ENCODE results near the gene CCDC8.
"Not testable (repeated sequence)": the region's sequence is repeated elsewhere in the genome, so short reads cannot be mapped to it uniquely, and the experiment has no call there.

The CCDC8 gene, protein sequence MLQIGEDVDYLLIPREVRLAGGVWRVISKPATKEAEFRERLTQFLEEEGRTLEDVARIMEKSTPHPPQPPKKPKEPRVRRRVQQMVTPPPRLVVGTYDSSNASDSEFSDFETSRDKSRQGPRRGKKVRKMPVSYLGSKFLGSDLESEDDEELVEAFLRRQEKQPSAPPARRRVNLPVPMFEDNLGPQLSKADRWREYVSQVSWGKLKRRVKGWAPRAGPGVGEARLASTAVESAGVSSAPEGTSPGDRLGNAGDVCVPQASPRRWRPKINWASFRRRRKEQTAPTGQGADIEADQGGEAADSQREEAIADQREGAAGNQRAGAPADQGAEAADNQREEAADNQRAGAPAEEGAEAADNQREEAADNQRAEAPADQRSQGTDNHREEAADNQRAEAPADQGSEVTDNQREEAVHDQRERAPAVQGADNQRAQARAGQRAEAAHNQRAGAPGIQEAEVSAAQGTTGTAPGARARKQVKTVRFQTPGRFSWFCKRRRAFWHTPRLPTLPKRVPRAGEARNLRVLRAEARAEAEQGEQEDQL

DNA sequence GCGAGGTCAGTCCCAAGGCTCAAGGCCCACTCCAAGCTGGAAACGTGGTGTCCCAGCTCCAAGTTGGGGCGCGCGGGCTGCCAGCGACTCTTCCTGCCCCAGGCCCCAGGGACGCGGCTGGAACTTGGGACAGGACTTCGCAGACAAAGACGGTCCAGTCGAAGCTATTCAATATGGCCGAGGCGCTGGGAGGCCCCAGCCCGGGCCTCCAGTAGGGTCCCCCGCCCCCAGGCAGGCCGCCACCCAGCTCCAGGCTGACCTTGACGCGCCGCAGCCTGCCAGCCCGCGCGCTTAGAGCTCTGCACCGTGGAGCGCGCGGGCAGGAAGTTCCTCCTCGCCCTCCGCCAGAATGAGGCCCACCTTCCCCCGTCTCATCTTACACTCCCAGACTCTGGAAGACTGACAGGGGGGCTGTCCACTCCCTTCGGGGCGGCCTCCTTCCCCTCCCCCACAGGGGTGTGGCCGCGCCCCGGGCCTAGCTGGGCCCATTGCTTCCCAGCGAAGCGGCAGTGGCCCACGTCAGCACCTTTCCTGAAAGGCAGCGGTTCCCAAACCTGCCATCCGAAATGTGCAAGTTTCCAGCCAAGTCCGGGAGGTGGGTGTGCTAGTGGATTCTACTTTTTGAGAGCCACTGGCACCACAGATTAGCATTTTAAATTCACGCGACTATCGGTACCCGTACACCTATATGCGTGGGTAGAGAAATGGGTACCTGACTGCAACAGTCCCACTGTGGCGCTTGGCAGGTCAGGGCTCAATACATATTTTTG is at the start of gene CCDC8:
Gene CCDC8 (minus strand): TSS at position 303 of the 770 bp plus-strand sequence. CDS start 754 bp downstream, outside the sequence.
- DNase-seq (ENCODE audit: extremely low read depth in 1 of 2, low read depth in 1 of 2), result no peak

DNA sequence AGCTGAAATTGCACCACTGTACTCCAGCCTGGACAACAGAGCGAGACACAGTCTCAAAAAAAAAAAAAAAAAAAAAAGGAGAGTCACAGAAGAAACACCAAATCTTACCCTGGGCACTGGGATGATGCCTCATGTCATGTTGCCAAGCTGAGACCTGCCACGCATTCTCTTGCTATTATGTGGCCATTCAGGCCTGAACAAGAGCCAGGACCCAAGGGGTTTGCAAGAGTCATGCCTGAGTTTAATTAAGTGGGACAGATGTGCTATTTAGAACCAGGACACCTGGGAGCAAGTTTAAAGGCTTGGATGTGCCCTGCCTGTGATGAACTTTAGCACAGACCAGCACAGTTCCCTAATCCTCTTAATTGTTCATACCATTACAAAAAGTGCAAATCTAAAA is 48.2 kb upstream of the CCDC8 start:
- no peak for DNase-seq (ENCODE audit: extremely low read depth in 1 of 2, low read depth in 1 of 2)

DNA sequence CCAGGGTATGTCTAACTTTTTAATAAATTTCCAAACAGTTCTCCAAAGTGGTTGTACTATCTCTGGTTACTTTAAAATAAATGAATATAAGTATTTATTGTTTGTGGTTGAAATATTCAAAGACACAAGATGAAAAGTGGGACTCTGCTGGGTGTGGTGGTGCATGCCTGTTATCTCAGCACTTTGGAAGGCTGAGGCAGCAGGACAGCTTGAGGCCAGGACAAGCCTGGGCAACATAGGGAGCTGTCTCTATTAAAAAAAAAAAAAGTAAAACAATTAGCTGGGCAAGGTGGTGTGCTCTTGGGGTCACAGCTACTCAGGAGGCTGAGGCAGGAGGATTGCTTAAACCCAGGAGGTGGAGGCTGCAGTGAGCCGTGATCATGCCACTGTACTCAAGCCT is 47.6 kb upstream of the CCDC8 start:
- DNase-seq (ENCODE audit: extremely low read depth in 1 of 2, low read depth in 1 of 2), result no peak

DNA sequence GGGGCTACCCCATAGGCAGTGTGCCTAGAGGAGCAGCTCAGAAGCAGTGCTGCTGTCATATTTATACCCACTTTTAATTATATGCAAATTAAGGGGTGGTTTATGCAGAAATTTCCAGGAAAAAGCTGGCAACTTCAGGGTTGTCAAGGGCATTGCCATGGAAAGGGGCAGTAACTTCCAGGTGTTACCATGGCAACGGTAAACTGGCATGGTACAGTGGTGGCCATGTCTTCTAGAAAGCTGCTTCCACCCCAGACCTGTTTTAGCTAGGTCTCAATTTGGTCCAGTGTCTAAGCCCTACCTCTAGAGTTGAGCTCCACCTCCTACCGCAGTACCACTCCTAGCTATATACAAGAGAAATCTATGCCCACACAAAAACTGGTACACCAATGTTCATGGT is 46.7 kb upstream of the CCDC8 start:
- no peak for DNase-seq (ENCODE audit: extremely low read depth in 1 of 2, low read depth in 1 of 2)

DNA sequence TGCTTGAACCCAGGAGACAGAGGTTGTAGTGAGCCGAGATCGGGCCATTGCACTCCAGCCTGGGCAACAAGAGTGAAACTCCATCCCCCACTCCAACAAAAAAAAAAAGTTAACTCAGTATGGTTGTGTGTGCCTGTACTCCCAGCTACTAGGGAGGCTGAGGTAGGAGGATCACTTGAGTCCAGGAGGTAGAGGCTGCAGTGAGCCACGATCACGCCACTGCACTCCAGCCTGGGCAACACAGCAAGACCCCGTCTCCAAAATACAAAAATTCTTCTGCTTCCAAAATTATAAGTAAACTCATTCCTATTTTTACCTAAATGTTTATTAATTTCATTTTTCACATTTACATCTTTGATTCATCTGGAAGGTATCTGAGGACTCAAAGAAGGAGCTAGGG is 43.6 kb upstream of the CCDC8 start:
- DNase-seq (ENCODE audit: extremely low read depth in 1 of 2, low read depth in 1 of 2), result no peak

DNA sequence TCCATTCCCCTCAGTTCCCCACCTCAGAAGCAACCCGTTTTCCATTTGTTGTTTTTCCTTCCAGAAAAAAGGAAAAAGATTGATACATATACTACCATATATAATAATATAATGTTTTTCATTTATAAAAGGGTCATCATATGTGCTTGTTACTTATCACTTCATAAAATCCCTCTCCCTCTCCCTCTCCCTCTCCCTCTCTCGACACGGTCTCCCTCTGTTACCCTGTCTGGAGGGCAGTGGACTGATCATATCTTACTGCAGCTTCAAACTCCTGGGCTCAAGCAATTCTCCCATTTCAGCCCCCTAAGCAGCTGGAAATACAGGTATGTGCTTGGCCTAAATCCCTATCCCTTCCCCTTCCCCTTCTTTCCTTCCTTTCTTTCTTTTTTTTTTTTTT is 40.9 kb upstream of the CCDC8 start:
- DNase-seq (ENCODE audit: extremely low read depth in 1 of 2, low read depth in 1 of 2), result no peak

DNA sequence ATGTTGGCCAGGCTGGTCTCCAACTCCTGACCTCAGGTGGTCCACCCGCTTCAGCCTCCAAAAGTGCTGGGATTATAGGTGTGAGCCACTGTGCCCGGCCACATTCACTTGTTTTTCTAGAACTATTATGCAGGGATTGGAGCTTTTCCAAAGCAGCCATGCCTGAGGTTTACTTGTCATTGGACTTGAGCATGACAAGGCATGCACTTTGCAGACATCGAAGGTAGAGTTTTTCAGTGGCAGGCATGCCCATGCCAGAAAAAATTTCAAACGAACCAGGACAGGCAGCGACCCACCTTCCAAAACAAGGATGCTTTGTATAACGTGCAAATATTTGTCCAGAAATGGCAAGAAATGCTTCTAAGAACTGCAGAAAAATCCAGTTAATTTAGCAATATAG is 40.3 kb upstream of the CCDC8 start:
- DNase-seq (ENCODE audit: extremely low read depth in 1 of 2, low read depth in 1 of 2), result no peak

DNA sequence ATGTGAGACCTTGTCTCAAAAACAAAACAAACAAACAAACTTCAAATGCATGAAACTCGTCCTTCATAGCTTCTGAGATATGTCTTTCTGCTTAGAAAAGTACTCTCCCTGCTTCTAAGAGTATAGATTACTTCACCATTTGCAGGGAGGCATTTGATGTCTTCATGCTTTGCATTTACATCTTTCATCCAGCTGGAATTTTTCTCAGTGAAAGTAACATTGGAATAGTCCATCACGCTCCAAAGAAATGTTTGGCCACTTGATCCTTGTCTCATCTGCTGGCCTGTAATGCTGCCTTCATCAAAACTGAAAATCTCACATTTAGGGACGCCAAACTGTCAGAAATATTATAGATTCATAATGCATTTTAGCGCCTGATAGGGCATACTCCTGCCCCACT is 38.8 kb upstream of the CCDC8 start:
- DNase-seq (ENCODE audit: extremely low read depth in 1 of 2, low read depth in 1 of 2), result no peak

DNA sequence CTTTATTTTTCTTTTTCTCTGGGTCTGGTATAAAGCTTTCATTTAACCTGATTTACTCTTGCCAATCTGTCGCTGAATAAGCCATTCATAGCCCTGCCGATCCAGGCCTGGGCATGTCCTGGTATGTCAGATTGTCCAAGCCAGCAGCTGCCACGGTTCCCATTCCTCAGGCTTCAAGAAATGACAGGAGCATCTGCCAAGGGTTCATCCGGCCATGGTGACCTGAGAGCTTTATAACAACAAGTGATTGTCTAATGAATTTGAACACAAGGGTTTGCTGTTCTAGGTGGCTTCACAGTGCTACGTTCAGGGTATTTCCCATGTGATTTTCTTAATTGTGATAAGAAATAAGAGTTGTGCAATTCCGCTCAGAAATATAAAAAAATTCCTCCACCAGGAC is 38.0 kb upstream of the CCDC8 start:
- no peak for DNase-seq (ENCODE audit: extremely low read depth in 1 of 2, low read depth in 1 of 2)

DNA sequence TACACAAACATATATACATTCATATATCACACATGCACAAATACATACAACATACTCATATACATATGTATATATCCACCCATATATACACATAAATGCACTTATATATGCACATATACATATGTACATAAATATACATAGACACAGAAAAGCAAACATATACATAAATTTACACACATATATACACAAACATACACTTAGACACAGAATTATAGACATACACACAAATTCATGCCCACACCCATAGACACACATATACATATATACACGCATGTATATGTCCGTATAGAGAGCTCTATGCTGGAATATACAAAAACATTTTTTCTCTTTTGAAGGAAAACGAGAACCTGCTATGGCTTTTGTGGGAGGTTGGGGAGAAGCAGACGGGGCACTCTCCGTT is 37.4 kb upstream of the CCDC8 start:
- no peak for DNase-seq (ENCODE audit: extremely low read depth in 1 of 2, low read depth in 1 of 2)

DNA sequence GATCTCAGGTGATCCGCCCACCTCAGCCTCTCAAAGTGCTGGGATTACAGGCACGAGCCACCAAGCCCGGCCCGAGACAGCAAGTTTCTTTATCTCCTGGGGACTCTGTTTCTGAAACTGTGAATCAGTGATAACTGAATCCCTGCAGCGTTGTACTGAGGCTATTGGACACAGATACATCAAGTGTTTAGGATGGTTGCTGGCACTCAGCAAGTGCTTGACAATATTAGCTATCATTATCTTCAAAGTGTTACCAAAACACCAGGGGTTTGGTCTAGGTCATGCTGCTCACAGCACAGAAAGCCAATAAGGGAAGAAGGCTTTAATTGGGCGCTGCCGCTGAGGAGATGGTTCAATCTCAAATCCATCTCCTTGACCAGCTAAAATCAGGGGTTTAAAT is 35.9 kb upstream of the CCDC8 start:
- DNase-seq (ENCODE audit: extremely low read depth in 1 of 2, low read depth in 1 of 2), result no peak

DNA sequence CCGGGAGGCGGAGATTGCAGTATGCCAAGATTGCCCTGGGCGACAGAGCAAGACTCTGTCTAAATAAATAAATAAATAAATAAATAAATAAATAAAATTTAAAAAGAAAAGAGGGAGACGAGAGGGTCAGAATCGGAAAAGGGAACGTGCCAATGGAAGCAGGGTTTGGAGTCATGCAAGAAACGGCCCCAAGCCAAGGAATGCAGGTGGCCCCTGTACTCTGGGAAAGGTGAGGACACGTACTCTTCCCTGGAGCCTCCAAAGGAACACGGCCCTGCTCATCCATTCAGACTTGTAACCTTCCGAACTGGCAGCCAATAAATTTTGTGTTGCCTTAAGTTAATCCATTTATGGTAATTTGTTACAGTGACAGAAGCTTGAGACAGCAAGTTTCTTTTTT is 35.2 kb upstream of the CCDC8 start:
- DNase-seq (ENCODE audit: extremely low read depth in 1 of 2, low read depth in 1 of 2), result no peak

DNA sequence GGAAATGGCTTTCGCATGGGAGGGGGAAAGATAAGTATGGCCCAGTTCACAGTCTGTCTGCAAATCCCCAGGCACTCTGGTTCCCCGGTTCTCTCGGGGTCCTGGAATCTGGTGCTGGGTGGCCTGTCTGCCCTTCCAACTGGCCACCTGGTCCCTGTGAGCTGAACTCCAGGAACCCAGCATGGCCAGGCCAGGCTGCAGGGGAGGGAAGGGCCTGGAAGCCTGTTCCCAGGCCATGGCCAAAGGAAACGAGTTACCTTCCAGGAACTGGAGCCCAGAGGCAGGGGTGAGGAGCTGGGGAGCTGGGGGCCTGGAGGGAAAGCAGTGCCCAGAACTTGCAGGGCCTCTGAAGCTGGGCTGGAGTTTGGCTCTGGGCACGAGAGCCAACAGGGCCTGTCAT is 34.5 kb upstream of the CCDC8 start:
- no peak for DNase-seq (ENCODE audit: extremely low read depth in 1 of 2, low read depth in 1 of 2)

DNA sequence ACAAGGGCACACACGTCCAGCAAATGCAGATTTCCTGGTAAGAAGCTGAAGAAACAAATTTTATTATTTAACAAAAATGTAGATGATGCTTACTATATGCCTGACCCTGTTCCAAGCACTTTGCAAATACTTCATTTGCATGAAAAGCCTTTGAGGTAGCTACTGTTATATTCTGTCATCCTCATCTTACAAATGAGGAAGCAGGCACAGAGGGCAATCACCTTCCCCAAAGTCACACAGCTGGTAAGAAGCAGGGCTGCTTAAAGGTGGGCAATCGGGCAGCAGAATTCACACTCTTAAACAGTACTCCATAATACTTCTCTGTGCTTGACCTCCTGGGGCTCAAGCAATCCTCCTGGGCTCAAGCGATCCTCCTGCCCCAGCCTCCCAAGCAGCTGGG is 33.6 kb upstream of the CCDC8 start:
- DNase-seq (ENCODE audit: extremely low read depth in 1 of 2, low read depth in 1 of 2), result no peak

DNA sequence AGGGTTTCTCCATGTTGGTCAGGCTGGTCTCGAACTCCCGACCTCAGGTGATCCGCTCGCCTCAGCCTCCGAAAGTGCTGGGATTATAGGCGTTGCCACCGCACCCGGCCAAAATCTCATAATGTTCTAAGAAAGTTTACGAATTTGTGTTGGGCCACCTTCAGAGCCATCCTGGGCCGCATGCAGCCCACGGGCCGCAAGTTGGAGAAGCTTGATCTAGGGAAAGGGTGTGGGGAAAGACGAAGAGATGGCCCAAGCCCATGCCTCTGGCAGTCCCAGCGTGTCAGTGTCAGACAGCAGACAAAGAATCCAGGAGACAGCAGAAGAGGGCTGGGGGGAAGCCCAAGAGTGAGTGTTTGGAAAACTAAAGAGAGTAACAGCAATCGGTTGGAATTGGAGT is 32.7 kb upstream of the CCDC8 start:
- DNase-seq (ENCODE audit: extremely low read depth in 1 of 2, low read depth in 1 of 2), result no peak

DNA sequence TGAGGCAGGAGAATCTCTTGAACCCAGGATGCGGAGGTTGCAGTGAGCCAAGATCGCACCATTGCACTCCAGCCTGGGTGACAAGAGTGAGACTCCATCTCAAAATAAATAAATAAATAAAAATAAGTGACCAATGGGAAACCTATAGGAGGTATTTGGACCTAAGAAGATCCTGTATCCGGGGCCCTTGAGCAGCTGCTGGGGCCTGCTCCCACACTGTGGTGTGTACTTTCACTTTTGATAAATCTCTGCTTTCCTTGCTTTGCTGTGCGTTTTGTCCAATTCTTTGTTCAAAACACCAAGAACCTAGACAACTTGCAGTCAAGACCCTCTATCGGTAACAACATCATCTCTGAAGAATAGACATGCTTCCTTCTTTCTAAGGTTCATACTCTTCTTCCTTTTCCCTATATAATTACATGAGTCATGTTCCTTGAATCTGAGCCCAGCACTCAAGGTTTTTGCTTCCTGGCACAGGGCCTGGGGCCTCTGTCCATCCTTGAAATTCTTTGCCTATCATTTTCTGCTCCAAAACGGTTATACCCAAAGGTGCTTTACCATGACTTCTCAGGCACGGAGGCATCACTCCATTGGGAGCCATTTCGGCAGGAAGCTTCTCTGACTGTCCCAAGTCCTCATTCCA is 29.6 kb upstream of the CCDC8 start:
- no peak for DNase-seq (ENCODE audit: extremely low read depth in 1 of 2, low read depth in 1 of 2)

DNA sequence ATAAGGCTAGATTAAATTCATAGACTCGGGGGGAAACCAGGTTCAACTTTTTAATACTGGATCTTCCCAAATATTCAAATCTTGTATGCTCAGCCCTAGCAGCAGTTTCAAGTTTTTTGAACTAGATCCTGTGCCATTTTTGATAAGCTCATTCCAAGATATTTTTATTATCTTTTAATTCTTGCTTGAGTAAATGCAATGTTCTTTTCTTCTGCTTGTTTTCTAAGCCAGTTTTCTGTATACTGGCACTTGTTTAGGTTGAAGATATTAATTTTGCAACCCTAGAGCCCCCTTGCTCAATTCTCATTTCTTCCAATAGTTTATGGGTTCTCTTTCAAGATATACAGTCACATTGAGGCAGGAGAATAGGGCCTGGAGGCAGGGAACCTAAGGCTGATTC is 28.5 kb upstream of the CCDC8 start:
- DNase-seq (ENCODE audit: extremely low read depth in 1 of 2, low read depth in 1 of 2), result no peak

DNA sequence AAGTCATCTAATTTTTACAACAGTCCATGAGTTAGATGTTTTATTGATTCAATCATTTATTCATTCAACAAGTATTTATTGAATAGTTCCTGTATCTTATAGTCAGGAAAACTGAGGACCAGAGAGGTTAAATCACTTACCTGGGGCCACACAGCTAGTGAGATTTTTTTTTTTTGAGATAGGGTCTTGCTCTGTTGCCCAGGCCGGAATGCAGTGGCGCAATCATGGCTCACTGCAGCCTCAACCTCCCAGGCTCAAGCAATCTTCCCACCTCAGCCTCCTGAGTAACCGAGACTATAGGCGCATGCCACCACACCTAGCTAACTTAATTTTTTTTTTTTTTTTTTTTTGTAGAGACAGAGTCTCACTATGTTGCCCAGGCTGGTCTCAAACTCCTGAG is 22.3 kb upstream of the CCDC8 start:
- not testable (repeated sequence) for DNase-seq (ENCODE audit: extremely low read depth in 1 of 2, low read depth in 1 of 2)

DNA sequence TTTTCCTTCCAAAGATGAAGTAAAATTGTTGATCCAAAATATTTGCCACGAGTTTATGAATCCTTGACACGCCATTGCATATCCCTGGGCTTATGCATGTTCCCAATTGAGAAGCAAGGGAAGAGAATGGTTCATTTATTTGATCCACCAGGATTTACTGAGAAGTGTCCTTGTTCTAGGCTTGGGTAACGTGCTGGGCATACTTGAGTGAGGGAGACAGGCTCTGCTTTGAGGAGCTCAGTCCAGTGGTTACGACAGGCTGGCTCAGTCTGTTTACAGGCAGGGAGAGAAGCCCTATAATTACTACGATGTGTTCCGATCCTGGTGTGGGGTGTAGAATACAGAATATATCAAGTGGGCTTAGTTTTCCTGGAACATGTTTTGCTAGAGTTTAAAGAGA is 21.6 kb upstream of the CCDC8 start:
- DNase-seq (ENCODE audit: extremely low read depth in 1 of 2, low read depth in 1 of 2), result no peak

DNA sequence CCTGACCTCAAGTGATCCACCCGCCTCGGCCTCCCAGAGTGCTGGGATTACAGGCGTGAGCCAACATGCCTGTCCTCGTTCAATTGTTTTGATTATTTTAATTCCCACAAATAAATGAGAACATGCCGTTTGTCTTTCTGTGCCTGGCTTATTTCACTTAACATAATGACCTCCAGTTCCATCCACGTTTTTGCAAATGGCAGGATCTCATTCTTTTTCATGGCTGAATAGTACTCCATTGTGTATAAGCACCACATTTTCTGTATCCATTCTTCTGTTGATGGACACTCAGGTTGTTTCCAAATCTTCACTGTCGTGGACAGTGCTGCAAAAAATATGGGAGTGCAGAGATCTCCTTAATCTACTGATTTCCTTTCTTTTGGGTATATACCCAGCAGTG is 20.1 kb upstream of the CCDC8 start:
- not testable (repeated sequence) for DNase-seq (ENCODE audit: extremely low read depth in 1 of 2, low read depth in 1 of 2)

DNA sequence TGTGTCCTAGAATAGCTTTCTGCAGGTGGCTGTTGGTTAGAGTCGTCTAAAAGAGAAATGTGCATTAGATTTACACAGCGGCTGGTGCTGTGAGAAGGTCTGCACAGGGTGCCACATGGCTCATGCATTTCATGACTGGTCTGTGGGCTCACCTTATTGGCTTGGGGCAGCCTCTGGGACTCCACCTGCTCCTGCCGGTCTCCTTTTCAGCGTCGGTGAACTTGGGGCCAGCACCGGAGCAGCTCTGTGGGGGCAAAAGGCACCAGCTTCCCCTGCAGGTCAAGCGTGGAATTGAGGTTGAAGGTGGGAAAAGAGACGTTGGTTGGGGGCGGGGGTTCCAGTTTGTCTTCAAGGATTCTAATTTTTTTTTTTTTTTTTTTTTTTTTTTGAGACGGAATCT is 18.5 kb upstream of the CCDC8 start:
- DNase-seq (ENCODE audit: extremely low read depth in 1 of 2, low read depth in 1 of 2), result no peak

DNA sequence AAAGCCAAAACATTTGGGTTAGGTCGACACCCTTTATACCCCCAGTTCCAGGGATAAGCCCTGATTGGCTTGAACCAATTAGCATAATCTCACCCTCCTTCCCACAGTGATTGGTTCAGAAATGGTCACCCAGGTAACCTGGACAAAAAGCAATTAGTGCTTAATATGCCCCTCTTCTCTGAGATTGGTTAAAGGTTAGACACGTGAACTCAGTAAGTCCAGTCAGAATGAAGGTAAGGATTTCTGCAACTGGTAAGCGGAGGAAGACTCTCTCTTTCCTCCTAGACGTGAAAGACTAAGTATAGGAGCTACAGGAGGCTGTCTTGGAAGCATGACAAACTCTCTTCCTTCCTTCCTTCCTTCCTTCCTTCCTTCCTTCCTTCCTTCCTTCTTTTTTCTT is 16.6 kb upstream of the CCDC8 start:
- no peak for DNase-seq (ENCODE audit: extremely low read depth in 1 of 2, low read depth in 1 of 2)
